ENCODE results near the gene C9orf50.

C9orf50 gene

DNA sequence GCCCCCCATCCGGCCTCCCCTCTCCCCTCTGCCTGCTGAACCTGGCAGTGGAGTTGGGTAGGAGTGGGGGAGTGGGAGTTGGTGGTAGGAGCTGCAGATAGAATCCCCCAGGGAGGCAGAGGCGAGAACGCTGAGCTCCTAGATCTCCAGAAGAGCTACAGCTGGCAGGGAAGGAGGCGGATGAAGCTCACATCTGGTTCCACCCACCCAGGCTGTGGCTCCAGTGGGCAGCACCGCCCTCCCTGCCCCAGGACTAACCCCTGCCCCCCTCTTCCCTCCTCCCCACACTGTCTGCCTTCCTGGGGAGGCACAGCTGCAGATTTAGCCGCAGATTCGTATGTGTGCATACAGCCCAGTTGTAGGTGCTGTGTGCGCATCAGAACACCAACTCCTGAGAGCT lies 34.2 kb downstream of the C9orf50 start:
- DNase-seq = no peak

DNA sequence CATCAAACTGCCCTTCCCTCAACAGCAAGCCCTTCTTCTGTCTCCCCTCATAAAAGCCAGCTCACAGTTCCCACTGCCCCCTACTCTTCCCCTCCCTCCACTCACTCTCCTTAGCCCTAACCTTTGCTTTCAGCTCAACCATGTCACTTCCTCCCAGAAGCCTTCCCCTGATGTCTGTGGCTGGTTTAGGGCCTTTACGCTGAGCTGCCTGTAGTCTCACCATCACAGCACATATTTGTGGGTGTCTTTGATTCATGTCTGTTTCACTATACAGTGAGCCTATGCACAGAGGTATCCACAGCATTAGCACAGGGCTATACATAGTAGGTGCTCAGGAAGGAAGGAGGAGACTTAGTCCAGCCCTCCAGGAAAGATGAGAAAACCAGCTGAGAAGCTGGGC lies 34.7 kb downstream of the C9orf50 start:
- no peak for DNase-seq

DNA sequence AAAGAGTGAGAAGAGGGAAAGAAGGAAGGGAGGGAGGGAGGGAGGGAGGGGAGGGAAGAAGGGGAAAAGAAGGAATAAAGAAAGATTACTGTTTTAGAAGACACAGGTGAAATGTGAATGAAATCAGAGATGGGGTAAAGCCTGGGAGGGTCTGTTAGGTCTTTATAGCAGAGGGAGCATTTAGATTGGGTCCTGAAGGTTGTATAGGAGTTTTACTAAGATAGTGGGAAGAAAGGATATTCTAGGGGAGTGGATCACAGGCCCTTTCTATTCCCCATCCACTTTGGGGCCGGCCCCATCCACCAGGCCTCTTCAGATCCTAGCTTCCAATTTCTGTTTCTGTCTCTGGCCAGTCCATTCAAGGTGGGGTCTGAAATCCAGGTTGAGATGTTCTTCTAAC lies 35.5 kb downstream of the C9orf50 start:
- DNase-seq = no peak

DNA sequence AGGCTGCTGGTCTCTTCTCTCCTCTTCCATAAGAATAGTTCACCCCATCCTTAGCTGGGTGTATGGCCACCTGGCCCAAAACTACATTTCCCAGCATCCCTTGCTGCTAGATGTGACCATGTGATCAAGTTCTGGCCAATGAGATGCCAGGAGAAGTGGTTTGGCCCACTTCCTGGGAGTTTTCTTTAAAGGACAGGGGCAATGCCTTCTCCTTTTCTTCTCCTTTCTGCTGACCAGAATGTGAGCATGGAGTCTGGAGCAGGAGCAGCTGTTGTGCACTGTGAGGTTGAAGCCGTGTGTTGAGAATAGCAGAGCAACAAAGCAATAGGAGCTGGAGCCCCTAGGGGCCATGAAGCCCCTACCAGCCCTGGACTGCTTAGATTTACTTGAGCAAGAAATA lies 36.8 kb downstream of the C9orf50 start:
- no peak for DNase-seq

DNA sequence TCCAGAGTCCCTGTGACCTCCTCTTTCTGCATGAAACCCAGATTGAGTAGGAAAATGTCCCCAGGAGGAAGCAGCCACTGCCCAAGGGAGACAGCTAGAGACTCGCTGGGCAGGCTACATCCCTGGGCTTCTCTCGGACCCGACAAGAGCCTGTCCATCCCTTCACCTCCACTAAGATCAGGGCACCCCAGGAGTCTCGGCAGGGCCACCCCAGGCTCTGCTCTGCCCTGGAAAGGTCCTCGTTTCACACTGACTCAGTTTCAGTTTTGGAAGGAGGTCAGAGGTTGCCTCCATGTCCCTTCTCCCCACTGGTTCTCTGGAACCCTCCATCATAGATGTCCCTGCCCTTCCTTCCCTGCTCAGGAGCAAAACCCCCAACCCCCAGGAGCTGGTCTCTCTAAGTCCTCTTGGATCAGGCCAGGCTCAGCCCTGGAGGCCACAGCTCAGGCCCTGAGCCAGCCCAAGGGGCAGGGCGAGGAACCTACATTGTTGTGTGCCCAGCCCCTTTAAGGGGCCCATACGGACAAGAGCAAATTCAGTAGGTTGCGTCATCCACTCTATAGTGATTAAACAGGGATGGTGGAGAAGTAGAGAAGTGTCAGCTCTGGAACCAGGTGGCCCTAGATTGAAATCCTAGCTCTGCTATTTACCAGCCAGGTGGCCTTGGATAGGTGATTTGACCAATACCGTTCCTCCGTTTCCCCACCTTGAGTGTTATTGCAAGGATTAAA lies 37.4 kb downstream of the C9orf50 start:
- DNase-seq = no peak

DNA sequence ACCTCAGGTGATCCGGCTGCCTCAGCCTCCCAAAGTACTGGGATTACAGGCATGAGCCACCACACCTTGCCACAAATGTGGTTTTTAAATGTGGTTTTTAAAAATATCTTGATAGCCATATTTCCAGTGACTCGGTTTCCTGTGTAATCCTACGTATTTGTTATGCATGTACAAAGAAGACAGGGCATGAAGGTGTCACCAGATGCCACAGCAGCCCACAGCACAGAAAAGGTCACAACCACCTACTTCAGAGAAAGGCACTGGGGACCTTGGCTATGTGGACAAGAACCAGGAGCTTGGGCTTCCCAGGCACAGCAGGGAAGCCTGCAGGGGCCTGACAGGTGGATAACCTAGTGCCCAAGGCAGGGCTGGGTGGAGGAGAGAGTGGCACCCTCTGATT lies 38.0 kb downstream of the C9orf50 start:
- DNase-seq = no peak

DNA sequence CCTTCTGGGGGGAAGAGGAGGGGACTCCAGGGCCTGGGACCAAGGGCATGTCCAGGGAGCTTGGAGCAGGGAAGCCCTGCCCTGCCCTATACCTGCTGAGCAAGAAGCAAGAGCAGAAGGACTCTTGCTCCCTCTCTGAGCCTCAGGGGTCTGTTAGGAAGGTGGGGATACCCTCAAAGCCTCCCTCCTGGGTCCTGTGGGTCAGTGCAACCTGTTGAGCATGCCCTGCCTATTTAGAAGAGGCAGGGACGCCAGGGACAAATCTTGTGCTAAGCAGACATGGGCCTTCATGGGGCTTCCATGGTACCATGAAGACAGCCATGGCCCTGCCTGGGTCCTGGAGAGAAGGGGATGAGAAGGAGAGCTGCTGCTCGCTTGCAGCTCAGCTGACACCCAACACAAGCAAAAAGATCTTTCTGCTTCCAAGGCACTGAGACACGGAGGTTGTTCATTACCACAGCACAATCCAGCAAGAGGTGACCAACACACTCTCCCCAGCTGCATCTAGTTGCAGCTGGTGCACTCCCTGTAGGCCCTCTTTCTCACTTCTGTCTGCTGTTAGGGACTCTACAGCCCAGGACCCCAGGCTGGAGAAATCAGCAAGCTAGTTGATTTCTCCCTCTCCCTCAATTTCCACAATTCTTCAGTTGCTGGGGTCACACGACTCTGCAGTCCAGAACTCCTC lies 39.3 kb downstream of the C9orf50 start:
- no peak for DNase-seq

DNA sequence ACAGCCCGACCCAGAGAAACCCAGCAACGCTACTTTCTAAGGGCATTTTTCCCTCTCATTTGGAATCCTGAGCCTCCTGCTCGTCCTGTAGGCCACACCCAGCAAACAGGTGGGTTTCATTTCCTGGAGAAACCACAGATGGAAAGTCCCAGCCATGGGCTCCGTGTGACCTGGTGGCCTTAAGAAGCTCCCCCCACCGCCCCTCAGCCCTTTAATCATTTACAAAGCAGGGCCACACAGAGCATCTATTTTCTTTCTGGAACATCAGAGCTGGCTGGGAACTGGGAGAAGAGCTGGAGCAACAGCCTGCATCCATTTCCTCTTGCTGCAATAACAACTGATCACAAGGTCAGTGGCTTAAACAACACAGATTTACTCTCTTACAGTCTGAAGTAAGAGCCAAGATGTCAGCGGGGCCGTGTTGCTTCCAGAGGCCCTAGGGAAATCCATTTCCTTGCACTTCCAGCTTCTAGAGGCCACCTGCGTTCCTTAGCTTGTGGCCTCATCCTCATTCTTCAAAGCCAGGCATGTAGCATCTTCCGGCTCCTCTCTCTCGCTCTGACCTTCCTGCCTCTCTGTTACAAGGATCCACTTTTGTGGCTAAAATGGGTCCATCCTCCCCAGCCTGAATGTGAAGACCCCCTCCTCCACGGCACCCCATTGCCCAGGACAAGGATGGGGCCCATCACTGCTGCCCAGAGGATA lies 40.5 kb downstream of the C9orf50 start:
- no peak for DNase-seq

DNA sequence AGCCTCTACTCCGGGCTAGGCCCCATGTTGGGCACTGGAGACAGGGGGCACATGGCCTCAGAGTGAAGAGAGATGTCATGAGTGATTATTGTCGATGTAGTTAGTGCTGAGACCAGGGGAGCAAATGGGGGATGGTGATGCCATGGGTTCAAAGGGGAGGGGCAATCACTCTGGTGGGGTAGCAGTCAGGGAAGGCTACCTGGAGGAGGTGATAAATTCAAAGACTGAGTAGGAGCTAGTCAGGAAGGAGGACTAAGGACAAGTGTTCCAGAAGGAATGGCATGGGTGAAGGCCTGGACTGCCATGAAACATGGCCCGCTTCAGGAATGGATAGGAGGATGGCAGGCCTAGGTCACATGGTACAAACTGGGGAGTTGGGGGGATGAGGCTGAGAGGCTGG lies 41.6 kb downstream of the C9orf50 start:
- DNase-seq = no peak

DNA sequence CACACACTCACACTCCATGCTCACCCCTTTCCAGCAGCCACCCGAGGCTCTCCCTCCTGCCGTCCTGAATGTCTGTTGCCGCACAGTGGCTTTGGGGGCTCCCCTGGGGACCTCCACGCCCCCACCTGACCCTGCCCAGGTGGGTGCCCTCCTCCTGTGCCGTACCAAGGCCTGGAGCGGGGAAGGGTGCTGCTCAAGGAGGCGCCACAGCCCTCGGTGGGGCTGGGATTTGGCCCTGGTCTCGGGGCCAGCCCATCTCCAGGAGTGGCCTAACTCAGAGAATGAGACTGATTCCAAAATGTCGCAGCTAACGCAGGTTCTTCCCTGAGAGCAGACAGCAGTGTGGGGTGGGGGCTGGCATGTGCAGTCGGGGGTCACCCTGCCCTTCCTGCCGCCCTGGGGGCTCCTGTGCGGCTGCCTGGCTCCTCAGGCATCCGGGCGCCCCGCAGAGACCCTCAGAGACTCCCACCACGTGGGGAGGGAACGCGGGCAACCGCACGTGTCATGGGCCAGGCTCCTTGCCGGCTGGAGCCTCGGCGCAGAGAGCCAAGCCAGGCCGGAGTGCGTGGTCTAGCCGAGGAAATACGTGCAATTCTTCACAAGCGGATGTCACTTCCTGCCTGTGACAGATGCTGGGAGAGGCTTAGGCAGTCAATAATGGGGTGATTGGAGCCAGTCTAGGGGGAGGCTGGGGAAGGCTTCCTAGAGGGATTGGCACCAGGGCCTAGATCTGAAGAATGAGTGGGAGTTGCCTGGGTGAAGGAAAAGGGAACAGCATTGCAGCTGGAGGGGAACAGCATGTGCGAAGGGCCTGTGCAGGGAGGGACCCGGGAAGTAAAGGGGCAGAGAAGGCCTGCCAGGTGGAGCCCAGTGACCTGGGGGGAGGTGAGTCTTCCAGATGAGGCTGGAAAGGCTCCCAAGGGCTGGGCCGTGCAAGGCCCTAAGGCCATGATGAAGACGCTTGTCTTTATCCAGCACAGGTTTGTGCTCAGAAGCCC lies 44.1 kb downstream of the C9orf50 start:
- DNase-seq = no peak

DNA sequence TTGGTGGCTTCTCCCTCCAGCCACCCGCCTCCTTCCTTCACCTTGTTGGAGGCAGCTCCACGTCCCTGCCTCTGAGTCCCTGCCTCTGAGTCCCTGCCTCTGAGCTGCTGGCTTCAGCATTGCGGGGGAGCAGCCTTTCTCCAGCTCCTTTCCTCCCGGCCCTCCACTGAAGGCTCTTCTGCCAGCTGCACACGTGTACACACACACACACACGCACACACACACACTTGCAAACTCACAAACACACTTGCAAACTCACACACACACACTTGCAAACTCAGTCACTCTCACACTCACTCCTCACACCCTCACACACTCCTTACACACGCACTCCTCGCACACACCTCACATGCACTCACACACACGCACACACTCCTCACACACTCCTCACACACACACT lies 45.1 kb downstream of the C9orf50 start:
- DNase-seq = no peak

DNA sequence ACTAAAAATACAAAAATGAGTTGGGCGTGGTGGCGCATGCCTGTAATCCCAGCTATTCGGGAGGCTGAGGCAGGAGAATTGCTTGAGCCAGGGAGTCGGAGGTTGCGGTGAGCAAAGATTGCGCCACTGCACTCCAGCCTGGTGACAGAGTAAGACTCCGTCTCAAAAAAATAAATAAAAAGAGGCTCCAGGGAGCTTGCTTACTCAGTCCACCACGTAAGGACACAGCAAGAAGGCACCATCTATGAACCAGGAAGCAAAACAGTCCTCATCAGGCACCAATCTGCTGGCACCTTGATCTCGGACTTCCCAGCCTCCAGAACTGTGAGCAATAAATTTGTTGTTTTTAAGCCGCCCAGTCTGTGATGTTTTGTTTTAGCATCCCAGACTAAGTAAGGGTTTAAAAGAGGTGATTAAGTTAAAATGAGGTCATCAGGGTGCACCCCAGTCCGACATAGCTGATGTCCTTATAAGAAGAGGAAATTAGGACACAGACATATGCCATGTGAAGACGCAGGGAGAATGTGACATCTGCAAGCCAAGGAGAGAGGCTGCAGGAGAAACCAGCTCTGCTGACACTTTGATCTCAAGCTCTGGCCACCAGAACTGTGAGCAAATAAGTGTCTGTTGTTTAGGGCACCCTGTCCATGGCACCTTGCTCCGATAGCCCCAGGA lies 45.9 kb downstream of the C9orf50 start:
- no peak for DNase-seq

DNA sequence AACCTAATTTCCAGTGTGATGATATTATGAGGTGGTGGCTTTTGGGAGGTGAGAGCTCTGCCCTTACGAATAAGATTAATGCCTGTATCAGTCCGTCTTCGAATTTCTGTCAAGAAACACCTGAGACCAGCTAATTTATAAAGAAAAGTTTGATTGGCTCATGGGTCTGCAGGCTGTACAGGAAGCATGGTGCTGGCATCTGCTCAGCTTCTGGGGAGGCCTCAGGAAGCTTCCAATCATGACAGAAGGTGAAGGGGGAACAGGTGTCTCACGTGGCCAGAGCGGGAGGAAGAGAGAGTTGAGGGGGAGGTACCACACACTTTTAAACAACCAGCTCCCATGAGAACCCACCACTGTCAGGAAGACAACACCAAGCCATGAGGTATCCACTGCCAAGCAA lies 46.9 kb downstream of the C9orf50 start:
- no peak for DNase-seq

DNA sequence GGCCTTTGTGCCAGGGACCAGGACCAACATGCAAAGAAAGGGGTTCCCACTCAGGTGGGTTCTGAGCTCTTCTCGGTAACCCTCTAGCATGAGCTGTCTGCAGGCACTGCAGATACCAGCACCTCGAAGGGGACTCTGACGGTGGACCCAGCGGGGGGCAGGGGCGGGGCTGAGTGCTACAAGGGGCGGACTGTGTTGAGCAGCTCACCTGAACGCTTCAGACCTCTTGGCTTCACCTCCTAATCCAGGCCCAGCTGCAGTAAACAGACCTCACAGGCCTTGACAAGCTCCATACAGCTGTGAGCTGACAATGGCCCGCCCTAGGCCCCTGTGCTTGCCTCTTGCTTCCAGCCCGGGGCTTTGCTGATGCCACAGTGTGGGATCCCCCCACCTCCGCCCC lies 48.4 kb downstream of the C9orf50 start:
- no peak for DNase-seq

DNA sequence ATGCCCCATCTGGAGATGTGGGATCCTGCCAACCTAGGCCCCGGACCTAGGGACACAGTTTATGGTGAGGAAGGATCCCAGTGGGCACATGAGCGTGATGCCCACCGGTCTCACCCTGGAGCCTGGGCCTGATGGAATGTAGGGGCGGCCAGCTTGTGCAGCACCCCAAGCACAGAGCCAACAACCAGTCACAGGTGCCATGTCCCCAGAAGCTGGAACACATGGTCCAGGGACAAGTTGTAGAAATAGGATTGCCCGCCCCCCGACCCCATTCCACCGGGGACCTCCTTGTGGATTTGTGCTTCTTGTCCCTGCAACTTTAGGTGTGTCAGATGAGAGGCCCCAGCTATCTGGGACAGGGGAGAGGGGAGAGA lies 48.9 kb downstream of the C9orf50 start:
- DNase-seq = no peak

DNA sequence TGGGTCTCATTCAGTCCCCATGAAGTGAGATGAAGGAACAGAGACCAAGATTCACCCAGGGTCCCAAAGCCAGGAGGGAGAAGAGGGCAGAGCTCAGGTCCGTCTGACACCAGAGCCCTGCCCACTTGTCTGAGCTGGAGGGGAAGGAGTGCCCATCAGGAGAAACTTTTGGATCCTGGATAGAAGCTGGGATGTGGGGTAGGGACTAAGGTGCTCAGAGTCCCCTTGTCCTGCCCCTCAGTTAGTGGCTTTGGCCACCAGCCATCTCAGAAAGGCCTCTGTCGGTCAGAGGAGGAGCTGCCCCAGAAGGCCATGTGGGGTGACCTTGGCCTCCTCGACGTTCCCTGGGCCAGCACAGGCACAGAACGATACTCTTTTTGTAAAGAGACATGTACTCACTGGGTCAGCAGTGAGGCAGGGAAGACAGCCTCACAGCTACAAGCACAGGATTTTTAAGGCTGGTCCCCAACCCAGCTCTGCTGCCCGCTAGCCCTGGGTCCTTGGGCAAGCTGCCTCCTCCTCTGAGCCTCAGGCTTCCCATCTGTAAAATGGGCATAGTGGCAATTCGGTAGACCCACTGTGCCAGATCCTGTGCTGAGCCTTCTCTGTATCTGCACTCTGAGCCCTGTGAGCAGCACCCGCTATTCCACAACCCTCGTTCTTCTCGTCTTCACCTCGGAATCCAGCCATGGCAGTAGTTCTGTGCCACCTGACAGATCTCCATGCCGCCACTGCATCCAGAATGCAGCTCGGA lies 49.4 kb downstream of the C9orf50 start:
- DNase-seq = no peak

DNA sequence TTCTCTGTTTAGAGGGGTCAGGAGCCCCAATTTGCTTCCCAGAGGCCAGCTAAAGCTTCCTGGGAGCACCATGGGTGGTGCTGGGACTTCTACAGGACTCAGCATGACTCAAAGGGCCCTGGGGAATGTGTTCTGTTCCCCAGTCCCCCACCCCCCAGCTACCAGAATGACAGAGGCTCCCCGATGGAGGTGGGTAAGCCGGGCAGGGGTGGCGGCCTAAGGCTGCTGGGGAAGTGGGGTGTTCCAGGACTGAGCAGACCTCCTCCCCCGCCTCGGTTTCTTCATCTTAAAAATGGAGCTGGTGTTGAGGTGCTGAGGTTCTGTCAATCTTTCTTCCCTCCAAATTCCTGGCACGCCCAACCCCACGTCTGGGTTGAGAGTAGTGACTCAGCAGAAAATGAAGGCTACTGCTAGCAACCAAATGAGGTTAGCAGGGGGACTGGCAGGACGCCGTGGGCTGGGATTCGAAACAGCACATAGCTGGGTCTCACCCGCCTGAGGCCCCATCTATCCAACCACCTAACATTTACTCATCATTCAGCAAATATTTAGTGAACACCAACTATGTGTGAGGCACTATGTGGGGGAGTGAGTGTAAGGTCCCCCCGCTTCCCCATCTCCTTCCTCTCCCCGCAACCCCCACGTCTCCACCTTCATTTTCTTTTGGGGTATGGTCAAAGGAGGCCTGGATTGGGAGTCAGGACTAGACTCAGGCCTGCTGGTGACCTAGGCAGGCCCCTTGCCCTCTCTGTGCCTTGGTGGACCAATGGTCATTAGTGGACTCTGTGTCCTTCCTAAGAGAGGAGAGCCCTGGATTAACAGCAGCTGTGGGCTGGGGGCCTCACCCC lies 50.2 kb downstream of the C9orf50 start:
- no peak for DNase-seq

DNA sequence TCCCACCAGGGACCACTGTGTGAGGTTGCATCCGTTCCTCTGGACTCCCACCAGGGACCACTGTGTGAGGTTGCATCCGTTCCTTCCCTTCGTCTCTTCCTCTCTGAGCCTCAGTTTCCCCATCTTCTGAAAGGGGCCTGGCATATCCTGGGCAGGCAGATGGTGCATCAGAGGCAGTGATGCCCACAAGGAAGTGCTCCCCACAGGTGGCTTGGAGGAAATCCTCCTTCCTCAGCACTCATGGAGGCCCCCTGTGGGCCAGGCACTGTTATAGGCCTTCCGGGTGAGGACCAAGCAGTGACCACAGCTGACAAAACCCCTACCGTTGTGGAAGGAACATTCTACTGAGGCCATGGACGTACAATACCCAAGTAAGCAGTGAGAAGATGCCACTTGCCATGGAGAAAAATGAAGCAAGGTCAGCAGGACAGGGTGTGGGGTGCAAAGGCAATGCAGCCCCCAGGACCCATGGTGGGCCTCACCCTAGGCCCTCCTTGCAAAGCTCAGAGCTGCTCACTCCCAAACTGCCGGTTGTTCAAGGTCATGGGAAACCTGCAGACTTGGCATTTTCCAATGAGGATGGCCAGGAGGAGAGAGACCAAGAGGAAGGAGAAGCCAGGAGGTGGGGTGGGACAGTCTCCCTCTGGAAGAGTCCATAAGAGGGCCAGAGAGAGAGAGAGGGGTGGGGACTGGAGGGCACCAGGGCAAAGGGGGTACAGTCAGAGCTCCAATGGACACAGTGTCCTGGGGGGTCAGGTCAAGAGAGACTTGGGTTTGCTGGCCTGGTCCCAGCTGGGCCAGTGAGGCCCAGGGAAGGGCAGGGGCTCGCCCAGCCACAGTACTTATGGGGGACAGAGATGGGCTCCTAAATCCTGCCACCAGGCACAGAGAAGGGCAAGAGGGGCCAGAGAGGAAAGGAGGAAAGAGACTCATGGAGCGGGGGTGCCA lies 51.1 kb downstream of the C9orf50 start:
- no peak for DNase-seq

Measured in activated CD8-positive, alpha-beta memory T cell treated with anti-CD3 and anti-CD28 coated beads, Interleukin-2, amount 50 U/mL, for 48 hours (primary cell).